Measurements from ENCODE around the gene MOCS1. TPM values are rescaled to one million over a fixed set of nuclear protein-coding genes. Genes with fewer than 3 reads are reported as not detected.

MOCS1 gene
- total RNA-seq, 3 donors from 2014 or later (not counting 1 experiment from before 2014, with no cell fraction given) = 0.60 to 1.6 (median 1.5) TPM

DNA sequence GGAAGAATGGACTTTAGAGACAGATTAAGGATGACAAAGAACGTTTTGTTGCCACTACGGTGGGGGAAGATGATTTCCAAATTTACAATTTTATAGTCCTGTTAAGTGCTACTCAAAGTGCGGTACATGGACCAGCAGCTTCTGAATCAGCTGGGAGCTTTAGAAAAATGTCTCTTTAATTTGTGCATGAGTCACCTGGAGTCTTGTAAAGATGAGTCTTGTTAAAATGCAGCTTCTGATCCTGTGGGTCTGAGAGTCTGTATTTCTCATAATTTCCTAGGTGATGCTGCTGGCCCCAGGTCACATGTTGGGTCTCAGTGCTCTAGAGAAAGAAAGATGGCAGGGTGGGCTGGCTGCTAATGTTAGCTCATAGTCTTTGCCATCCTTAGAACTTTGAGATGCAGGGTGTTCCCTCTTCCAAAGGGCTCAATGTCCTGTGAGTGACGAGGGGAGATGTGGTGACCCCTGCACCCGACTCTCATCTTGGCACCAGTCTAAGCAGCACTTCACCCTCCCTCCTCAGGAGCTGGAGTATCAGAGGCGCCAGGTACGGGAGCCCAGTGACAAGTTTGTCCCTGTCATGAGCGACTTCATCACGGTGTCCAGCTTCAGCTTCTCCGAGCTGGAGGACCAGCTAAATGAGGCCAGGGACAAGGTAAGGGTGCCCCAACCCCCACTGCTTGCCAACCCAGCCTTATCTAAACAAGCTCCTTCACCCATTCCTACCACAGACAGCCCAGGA lies 34.5 kb downstream of the MOCS1 start:
- H3K4me3 ChIP-seq (ENCODE audit: low read length) = no peak overlapping the region
- H3K36me3 ChIP-seq (ENCODE audit: control insufficient read depth, insufficient read depth, low read length) = no peaks in the 10 kb centered on the region
- Mint-ChIP-seq H3K4me3 (no peak overlapping the region), H3K27me3 (ENCODE audit: low read depth in 2 of 2) (peaks cover 8 to 11% of the 10 kb centered on the region in 2 donors), H3K9me3 (no peaks in the 10 kb centered on the region), H3K27ac (no peak overlapping the region), H3K4me1 (no peaks in the 10 kb centered on the region), H3K36me3 (no peaks in the 10 kb centered on the region)
- no peak overlapping the region for H3K27ac ChIP-seq (ENCODE audit: low read length)
- ATAC-seq = no peak
- 87% methylated on average over 10 of the region's 10 CpGs for WGBS (ENCODE audit: insufficient coverage)
- H3K4me1 ChIP-seq (ENCODE audit: control insufficient read depth, insufficient read depth, low read length) = no peaks in the 10 kb centered on the region
- no peak for DNase-seq
- no peaks in the 10 kb centered on the region for H3K9me3 ChIP-seq (ENCODE audit: control insufficient read depth, insufficient read depth, low read length)
- TF ChIP-seq, protein P1, sequence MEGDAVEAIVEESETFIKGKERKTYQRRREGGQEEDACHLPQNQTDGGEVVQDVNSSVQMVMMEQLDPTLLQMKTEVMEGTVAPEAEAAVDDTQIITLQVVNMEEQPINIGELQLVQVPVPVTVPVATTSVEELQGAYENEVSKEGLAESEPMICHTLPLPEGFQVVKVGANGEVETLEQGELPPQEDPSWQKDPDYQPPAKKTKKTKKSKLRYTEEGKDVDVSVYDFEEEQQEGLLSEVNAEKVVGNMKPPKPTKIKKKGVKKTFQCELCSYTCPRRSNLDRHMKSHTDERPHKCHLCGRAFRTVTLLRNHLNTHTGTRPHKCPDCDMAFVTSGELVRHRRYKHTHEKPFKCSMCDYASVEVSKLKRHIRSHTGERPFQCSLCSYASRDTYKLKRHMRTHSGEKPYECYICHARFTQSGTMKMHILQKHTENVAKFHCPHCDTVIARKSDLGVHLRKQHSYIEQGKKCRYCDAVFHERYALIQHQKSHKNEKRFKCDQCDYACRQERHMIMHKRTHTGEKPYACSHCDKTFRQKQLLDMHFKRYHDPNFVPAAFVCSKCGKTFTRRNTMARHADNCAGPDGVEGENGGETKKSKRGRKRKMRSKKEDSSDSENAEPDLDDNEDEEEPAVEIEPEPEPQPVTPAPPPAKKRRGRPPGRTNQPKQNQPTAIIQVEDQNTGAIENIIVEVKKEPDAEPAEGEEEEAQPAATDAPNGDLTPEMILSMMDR (IDR thresholded peaks at IDR 0.05) = no peak
- intact Hi-C loops (cut with micrococcal nuclease) = no loop called here
- no peaks in the 10 kb centered on the region for H3K27me3 ChIP-seq (ENCODE audit: control insufficient read depth, insufficient read depth, low read length)

DNA sequence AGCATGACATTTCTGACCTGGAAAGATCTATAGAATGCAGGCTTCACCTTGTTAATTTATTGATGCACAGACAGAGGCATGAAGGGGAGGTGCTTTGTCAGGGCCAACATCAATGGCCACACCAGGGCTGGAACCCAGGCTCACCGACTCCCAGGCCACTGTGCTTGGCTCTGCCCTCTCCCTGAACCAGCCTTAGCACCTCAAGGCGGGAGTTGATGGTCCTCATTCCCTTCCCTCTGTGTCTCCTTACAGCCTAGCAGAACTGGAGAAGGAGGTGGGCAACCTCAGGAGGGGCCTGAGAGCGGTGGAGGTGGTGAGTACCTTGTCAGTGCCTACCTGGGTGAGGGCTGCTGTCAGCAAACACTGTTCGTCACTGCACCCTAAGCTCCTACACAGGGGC lies 35.6 kb downstream of the MOCS1 start:
- Histone ChIP-seq H3K9me3 (ENCODE audit: control insufficient read depth, insufficient read depth, low read length) (no peaks in the 10 kb centered on the region), H3K4me1 (ENCODE audit: control insufficient read depth, insufficient read depth, low read length) (no peaks in the 10 kb centered on the region), H3K27me3 (ENCODE audit: control insufficient read depth, insufficient read depth, low read length) (no peaks in the 10 kb centered on the region), H3K4me3 (ENCODE audit: low read length) (no peak overlapping the region), H3K36me3 (ENCODE audit: control insufficient read depth, insufficient read depth, low read length) (no peaks in the 10 kb centered on the region), H3K27ac (ENCODE audit: low read length) (no peak overlapping the region)
- Mint-ChIP-seq H3K36me3 (no peaks in the 10 kb centered on the region), H3K4me1 (no peaks in the 10 kb centered on the region), H3K9me3 (no peaks in the 10 kb centered on the region), H3K27ac (no peak overlapping the region), H3K4me3 (no peak overlapping the region), H3K27me3 (ENCODE audit: low read depth in 2 of 2) (peaks cover 8 to 11% of the 10 kb centered on the region in 2 donors)
- DNase-seq = no peak
- TF ChIP-seq, protein P1 (IDR thresholded peaks at IDR 0.05) = no peak
- WGBS (ENCODE audit: insufficient coverage) = 87% methylated on average over 4 of the region's 4 CpGs
- no peak for ATAC-seq
- intact Hi-C loops (cut with micrococcal nuclease) = no loop called here

DNA sequence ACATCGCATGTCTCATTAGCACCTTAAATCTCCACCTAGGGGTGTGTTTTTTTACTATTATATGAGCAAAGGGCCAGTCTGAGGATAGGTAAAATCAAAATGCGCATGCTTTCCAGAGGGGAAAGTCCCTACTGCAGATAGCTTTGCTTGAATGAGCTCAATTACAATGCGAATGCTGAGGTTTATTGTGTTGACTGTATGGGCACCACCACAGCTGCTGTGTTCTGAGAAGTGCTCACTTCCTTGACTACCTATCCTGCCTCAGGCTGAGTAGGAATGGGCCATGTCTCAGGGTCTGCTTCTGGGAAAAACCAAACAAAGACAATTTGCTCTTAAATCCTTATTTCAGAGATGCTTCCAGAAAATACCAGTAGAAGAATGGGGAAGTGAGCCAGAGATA lies 36.6 kb downstream of the MOCS1 start:
- no peak for DNase-seq
- Mint-ChIP-seq H3K9me3 (no peaks in the 10 kb centered on the region), H3K36me3 (no peaks in the 10 kb centered on the region), H3K27ac (no peak overlapping the region), H3K4me1 (no peaks in the 10 kb centered on the region), H3K4me3 (no peak overlapping the region), H3K27me3 (ENCODE audit: low read depth in 2 of 2) (peaks cover 8 to 11% of the 10 kb centered on the region in 2 donors)
- H3K27ac ChIP-seq (ENCODE audit: low read length) = no peak overlapping the region
- H3K4me3 ChIP-seq (ENCODE audit: low read length) = no peak overlapping the region
- H3K9me3 ChIP-seq (ENCODE audit: control insufficient read depth, insufficient read depth, low read length) = no peaks in the 10 kb centered on the region
- 73% methylated on average over 2 of the region's 3 CpGs for WGBS (ENCODE audit: insufficient coverage)
- ATAC-seq = no peak
- no peaks in the 10 kb centered on the region for H3K27me3 ChIP-seq (ENCODE audit: control insufficient read depth, insufficient read depth, low read length)
- no peaks in the 10 kb centered on the region for H3K4me1 ChIP-seq (ENCODE audit: control insufficient read depth, insufficient read depth, low read length)
- no peaks in the 10 kb centered on the region for H3K36me3 ChIP-seq (ENCODE audit: control insufficient read depth, insufficient read depth, low read length)
- intact Hi-C loops (cut with micrococcal nuclease) = no loop called here
- TF ChIP-seq, protein P1 (IDR thresholded peaks at IDR 0.05) = no peak

DNA sequence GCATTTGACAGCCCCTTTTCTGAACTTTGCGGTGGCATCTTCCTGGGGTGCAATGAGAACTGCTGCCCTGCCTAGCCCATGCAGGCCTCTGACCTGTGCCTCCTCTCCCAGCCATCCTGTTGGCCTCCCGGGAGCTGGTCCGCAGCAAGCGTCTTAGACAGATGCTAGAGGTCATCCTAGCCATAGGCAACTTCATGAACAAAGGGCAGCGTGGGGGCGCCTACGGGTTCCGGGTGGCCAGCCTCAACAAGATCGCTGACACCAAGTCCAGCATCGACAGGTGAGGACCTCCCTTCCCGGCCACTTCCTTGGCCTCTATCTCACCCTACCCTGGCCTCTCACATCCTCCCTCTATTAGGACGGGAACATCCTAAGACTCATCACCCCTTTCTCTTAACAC lies 37.6 kb downstream of the MOCS1 start:
- Histone ChIP-seq H3K4me1 (ENCODE audit: control insufficient read depth, insufficient read depth, low read length) (no peaks in the 10 kb centered on the region), H3K9me3 (ENCODE audit: control insufficient read depth, insufficient read depth, low read length) (no peaks in the 10 kb centered on the region), H3K4me3 (ENCODE audit: low read length) (no peak overlapping the region), H3K27me3 (ENCODE audit: control insufficient read depth, insufficient read depth, low read length) (no peaks in the 10 kb centered on the region), H3K27ac (ENCODE audit: low read length) (no peak overlapping the region), H3K36me3 (ENCODE audit: control insufficient read depth, insufficient read depth, low read length) (no peaks in the 10 kb centered on the region)
- Mint-ChIP-seq H3K9me3 (no peaks in the 10 kb centered on the region), H3K4me1 (no peaks in the 10 kb centered on the region), H3K27me3 (ENCODE audit: low read depth in 2 of 2) (peaks cover 11 to 18% of the 10 kb centered on the region in 2 donors), H3K27ac (no peak overlapping the region), H3K36me3 (no peaks in the 10 kb centered on the region), H3K4me3 (no peak overlapping the region)
- ATAC-seq = no peak
- intact Hi-C loops (cut with micrococcal nuclease) = no loop called here
- WGBS (ENCODE audit: insufficient coverage) = 85% methylated on average over 12 of the region's 12 CpGs
- TF ChIP-seq, protein P1 (IDR thresholded peaks at IDR 0.05) = no peak
- no peak for DNase-seq
